ENCODE data around the gene CPSF3. TPM values are rescaled to one million over a fixed set of nuclear protein-coding genes. Genes with fewer than 3 reads are reported as not detected.
"Not testable (repeated sequence)": the region's sequence is repeated elsewhere in the genome, so short reads cannot be mapped to it uniquely, and the experiment has no call there.

Gene CPSF3
- total RNA-seq, 1 experiment from 2014 or later = 61.5 TPM

DNA sequence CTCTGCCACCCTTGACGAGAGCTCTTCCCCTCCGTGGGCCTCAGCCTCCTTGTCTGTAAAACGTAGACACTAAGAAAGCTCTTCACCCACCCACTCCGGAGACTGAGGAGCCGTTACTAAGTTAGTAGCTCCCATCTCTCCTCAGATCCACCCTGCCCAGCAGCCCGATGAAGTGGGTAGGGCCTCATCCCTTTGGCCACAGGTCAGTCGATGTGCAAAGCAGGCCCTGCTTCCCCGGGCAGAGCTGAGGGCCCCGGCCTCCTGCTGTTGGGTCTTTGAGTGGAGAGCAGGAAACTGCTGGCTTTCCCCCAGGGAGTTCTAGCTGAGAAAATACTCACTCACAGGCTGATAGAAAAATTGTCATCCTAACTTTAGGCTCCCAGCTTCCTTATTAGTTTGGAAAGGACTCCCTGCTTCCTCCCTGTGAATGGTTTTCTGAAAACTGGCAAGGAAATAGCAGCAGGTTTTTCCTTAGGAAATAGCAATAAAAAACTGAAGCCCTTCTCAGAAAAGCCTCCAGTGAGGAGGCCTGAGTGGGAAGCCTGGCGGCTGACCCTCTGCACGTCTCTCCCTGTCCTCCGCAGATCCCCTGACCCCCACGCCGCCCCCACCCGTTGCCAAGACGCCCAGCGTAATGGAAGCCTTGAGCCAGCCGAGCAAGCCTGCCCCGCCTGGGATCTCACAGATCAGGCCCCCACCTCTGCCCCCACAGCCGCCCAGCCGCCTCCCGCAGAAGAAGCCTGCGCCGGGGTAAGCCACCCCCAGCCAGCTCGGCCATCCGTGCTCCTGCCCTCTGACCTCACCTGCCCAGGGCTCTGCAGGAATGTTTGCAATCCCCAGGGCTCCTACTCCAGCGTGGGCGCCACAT, 30.3 kb upstream of the CPSF3 start:
- H3K27ac ChIP-seq = no peak overlapping the region
- H4K20me1 ChIP-seq (ENCODE audit: insufficient read depth) = no peaks in the 10 kb centered on the region; the same call in 1 of the 2 replicates
- TF ChIP-seq EZH2 (IDR thresholded peaks at IDR 0.05; ENCODE audit: low read depth) = no peak
- TF ChIP-seq, protein P1, sequence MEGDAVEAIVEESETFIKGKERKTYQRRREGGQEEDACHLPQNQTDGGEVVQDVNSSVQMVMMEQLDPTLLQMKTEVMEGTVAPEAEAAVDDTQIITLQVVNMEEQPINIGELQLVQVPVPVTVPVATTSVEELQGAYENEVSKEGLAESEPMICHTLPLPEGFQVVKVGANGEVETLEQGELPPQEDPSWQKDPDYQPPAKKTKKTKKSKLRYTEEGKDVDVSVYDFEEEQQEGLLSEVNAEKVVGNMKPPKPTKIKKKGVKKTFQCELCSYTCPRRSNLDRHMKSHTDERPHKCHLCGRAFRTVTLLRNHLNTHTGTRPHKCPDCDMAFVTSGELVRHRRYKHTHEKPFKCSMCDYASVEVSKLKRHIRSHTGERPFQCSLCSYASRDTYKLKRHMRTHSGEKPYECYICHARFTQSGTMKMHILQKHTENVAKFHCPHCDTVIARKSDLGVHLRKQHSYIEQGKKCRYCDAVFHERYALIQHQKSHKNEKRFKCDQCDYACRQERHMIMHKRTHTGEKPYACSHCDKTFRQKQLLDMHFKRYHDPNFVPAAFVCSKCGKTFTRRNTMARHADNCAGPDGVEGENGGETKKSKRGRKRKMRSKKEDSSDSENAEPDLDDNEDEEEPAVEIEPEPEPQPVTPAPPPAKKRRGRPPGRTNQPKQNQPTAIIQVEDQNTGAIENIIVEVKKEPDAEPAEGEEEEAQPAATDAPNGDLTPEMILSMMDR (conservative IDR thresholded peaks at IDR 0.05) = no peak
- H3K4me1 ChIP-seq (replicated peaks; ENCODE audit: insufficient read depth) = 0 out of 2 replicates have a peak, but pooled peaks cover 4% of the 10 kb centered on the region
- ChIA-PET CTCF (no interaction called here), POLR2A (ENCODE audit: unreplicated experiment) (no interaction called here)
- no peak overlapping the region for H3K4me2 ChIP-seq
- peaks cover 50% of the 10 kb centered on the region for H3K36me3 ChIP-seq (ENCODE audit: low read depth)
- H3K9me2 ChIP-seq (ENCODE audit: insufficient read depth) = no peaks in the 10 kb centered on the region
- H3K4me3 ChIP-seq = no peak overlapping the region
- no TSS peak for BruUV-seq (replicated peaks)
- H3K27me3 ChIP-seq (ENCODE audit: insufficient read depth, low read depth) = no peaks in the 10 kb centered on the region
- DNase-seq = no peak
- H3K9me3 ChIP-seq (ENCODE audit: insufficient read depth, low read depth) = no peaks in the 10 kb centered on the region
- intact Hi-C loops (cut with micrococcal nuclease; ENCODE audit: unreplicated experiment) = loop anchor here (1.0 kb wide), 1 partner anchor 45 kb away; no protein-coding TSS in a partner anchor
- no peak overlapping the region for H2AFZ ChIP-seq
- H3F3A ChIP-seq (ENCODE audit: insufficient read depth, low read depth) = peaks cover 42% of the 10 kb centered on the region
- peaks cover 2% of the 10 kb centered on the region; the same call in 1 of the 2 replicates for H3K79me2 ChIP-seq (ENCODE audit: low read depth)

DNA sequence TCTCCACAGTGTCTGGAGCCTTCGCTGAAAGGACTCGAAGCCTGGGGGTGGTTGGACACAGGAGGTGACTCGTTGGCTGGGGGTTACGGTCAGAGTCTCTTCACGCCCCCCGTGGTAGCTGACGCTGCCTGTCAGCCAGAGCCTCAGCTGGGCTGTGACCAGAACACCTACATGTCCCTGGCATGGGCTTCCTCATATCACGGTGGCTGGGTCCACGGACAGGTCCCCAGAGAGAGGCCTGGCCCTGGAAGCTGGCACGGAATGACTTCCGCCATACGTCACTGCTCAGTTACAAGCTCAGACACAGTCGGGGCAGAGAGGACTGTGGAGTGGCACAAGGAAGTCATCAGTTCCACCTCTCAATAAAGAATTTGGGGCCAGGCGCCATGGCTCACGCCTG, 28.6 kb upstream of the CPSF3 start:
- H3K4me2 ChIP-seq = no peak overlapping the region
- no TSS peak for BruUV-seq (replicated peaks)
- ChIA-PET POLR2A (ENCODE audit: unreplicated experiment) (no interaction called here), CTCF (no interaction called here)
- H3K36me3 ChIP-seq (ENCODE audit: low read depth) = peaks cover 43% of the 10 kb centered on the region
- H3K9me2 ChIP-seq (ENCODE audit: insufficient read depth) = no peaks in the 10 kb centered on the region
- intact Hi-C loops (cut with micrococcal nuclease; ENCODE audit: unreplicated experiment) = no loop called here
- H3K27ac ChIP-seq = no peak overlapping the region
- no peaks in the 10 kb centered on the region; the same call in 1 of the 2 replicates for H4K20me1 ChIP-seq (ENCODE audit: insufficient read depth)
- H3K9me3 ChIP-seq (ENCODE audit: insufficient read depth, low read depth) = no peaks in the 10 kb centered on the region
- no peaks in the 10 kb centered on the region for H3K79me2 ChIP-seq (ENCODE audit: low read depth)
- DNase-seq = no peak
- H3F3A ChIP-seq (ENCODE audit: insufficient read depth, low read depth) = peaks cover 59% of the 10 kb centered on the region
- TF ChIP-seq EZH2 (IDR thresholded peaks at IDR 0.05; ENCODE audit: low read depth) = no peak
- TF ChIP-seq, protein P1 (conservative IDR thresholded peaks at IDR 0.05) = no peak
- H2AFZ ChIP-seq = no peak overlapping the region
- H3K4me3 ChIP-seq = no peak overlapping the region
- H3K27me3 ChIP-seq (ENCODE audit: insufficient read depth, low read depth) = no peaks in the 10 kb centered on the region
- peaks cover 9% of the 10 kb centered on the region; the same call in 1 of the 2 replicates for H3K4me1 ChIP-seq (replicated peaks; ENCODE audit: insufficient read depth)

DNA sequence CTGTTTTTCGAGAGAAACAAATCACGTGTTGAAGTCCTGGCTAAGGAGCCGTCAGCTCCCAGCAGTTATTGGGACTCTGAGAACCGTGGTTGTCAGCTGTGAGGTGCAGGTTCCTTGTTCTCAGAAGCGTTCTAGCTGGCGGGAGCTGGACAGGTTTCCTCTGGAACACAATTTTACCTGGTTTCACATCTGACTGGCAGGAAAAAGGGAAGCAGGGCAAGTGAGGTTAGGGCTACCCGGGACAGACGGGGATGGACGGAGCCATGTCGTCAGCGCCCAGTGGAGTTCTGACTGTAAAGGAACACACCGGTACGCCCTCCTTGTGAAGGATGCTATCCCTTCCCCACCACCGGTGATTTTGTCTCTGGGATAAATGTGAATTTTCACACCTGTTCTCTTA, 26.3 kb upstream of the CPSF3 start:
- CTCF ChIA-PET = no interaction called here
- H3K36me3 ChIP-seq (ENCODE audit: low read depth) = peaks cover 39% of the 10 kb centered on the region
- no peak for TF ChIP-seq EZH2 (IDR thresholded peaks at IDR 0.05; ENCODE audit: low read depth)
- TF ChIP-seq, protein P1 (conservative IDR thresholded peaks at IDR 0.05) = no peak
- H3K9me3 ChIP-seq (ENCODE audit: insufficient read depth, low read depth) = no peaks in the 10 kb centered on the region
- POLR2A ChIA-PET (ENCODE audit: unreplicated experiment) = no interaction called here
- H2AFZ ChIP-seq = no peak overlapping the region
- intact Hi-C loops (cut with micrococcal nuclease; ENCODE audit: unreplicated experiment) = no loop called here
- no peaks in the 10 kb centered on the region for H3K27me3 ChIP-seq (ENCODE audit: insufficient read depth, low read depth)
- H3K9me2 ChIP-seq (ENCODE audit: insufficient read depth) = no peaks in the 10 kb centered on the region
- H3K79me2 ChIP-seq (ENCODE audit: low read depth) = no peaks in the 10 kb centered on the region
- no peak overlapping the region for H3K27ac ChIP-seq
- H4K20me1 ChIP-seq (ENCODE audit: insufficient read depth) = no peaks in the 10 kb centered on the region; the same call in 1 of the 2 replicates
- H3K4me2 ChIP-seq = no peak overlapping the region
- H3K4me1 ChIP-seq (replicated peaks; ENCODE audit: insufficient read depth) = peaks cover 24% of the 10 kb centered on the region
- BruUV-seq (replicated peaks) = no TSS peak
- peaks cover 57% of the 10 kb centered on the region for H3F3A ChIP-seq (ENCODE audit: insufficient read depth, low read depth)
- H3K4me3 ChIP-seq = no peak overlapping the region
- DNase-seq = no peak

DNA sequence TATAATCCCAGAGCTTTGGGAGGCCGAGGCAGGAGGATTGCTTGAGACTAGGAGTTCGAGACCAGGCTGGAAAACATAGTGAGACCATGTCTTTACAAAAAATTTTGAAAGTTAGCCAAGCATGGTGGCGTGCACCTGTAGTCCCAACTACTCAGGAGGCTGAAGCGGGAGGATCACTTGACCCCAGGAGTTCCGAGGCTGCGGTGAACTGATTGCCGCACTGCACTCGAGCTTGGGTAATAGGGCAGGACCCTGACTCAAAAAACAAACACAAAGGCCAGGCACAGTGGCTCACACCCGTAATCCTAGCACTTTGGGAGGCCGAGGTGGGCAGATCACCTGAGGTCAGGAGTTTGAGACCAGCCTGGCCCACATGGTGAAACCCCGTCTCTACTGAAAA, 25.2 kb upstream of the CPSF3 start:
- POLR2A ChIA-PET (ENCODE audit: unreplicated experiment); H3K9me3 ChIP-seq (ENCODE audit: insufficient read depth, low read depth); CTCF ChIA-PET; H3K4me3 ChIP-seq; DNase-seq; H2AFZ ChIP-seq; H3K27me3 ChIP-seq (ENCODE audit: insufficient read depth, low read depth); H3K27ac ChIP-seq; intact Hi-C loops (cut with micrococcal nuclease; ENCODE audit: unreplicated experiment); H3K9me2 ChIP-seq (ENCODE audit: insufficient read depth); H4K20me1 ChIP-seq (ENCODE audit: insufficient read depth); H3K79me2 ChIP-seq (ENCODE audit: low read depth); H3K4me2 ChIP-seq; BruUV-seq (replicated peaks): not testable (repeated sequence)
- Histone ChIP-seq H3K36me3 (ENCODE audit: low read depth) (peaks cover 38% of the 10 kb centered on the region), H3K4me1 (replicated peaks; ENCODE audit: insufficient read depth) (peaks cover 30% of the 10 kb centered on the region), H3F3A (ENCODE audit: insufficient read depth, low read depth) (peaks cover 55% of the 10 kb centered on the region)
